B cell (primary cell): ENCODE measurements around the gene RAD51B.

Experiments used
- CTCF ChIP-seq: fragments of 200-600 bp; IDR thresholded peaks from one replicate; pipeline ENCODE4 v1.8.0; 2022; ENCODE audit warnings: antibody characterized with exemption, mild to moderate bottlenecking
- EZH2 ChIP-seq: IDR thresholded peaks from 2 replicates; pipeline ENCODE4 v1.6.1; 2012; ENCODE audit warnings: borderline replicate concordance, low read depth, mild to moderate bottlenecking, moderate library complexity, low read length; ENCODE audit not compliant: insufficient read depth, poor library complexity, severe bottlenecking

GRCh38 chr14:68657300-68658028 is 837.9 kb downstream of the RAD51B start:
- TF ChIP-seq CTCF (no peak), EZH2 (no peak)
